ENCODE results near the gene IGSF6. TPM values are rescaled to one million over a fixed set of nuclear protein-coding genes. Genes with fewer than 3 reads are reported as not detected.

The IGSF6 gene
- total and polyA plus RNA-seq, 9 of the 15 experiments (the other 6 are each of a cell fraction or from before 2014, with no cell fraction given): 0.07 TPM; not detected in 8

DNA sequence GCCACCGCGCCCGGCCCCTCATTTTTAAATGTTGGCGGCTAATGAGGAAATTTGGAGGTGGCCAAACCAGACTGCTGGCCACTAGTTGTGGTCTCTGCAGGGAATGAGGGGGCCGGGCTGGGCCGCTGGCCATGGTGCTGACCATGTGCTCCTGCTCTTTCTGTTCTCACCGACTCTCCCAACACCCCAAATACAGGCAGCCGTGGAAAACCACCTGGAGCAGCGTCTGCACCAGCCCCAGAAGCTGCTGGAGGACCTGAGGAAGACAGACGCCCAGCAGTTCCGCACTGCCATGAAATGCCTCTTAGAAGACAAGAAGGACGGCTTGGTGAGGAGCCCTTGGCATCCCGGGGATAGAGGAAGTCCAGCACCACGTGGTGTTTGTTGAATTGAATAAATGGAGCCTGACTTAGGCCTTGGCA lies 32.6 kb upstream of the IGSF6 start (continued):
- TF ChIP-seq REST (IDR thresholded peaks at IDR 0.05; ENCODE audit: borderline replicate concordance) (peak; percentile 97), REST (CRISPR knock-in tag; IDR thresholded peaks at IDR 0.05; ENCODE audit: low read depth) (peak; percentile 83; the same call in 1 of the 2 replicates), POLR2G (IDR thresholded peaks at IDR 0.05; ENCODE audit: low read depth, low read length) (no peak), RFX5 (IDR thresholded peaks at IDR 0.05; ENCODE audit: low read depth, low read length) (no peak), HNRNPLL (IDR thresholded peaks at IDR 0.05; ENCODE audit: low read depth, low read length, poor library complexity, severe bottlenecking) (no peak)
